Liver (tissue), 9 donors: ENCODE data around the gene ADGRG2. TPM values are rescaled to one million over a fixed set of nuclear protein-coding genes. Genes with fewer than 3 reads are reported as not detected.

Experiments used
- DNase-seq: peaks from one replicate; pipeline ENCODE4 v3.0.0-alpha.2; 2017; ENCODE audit warnings: low spot score
- H3K27ac ChIP-seq, 2 donors: one replicate each; pipeline ENCODE4 v1.7.0; 2013; ENCODE audit warnings: inconsistent platforms in 2 of 2, low read length in 2 of 2, control low read depth in 1 of 2, low read depth in 1 of 2, mild to moderate bottlenecking in 1 of 2
- H3K27me3 ChIP-seq, 4 donors: one replicate each; pipeline versions ENCODE4 v1.6.1 to v1.7.0; 2013; ENCODE audit warnings: low read length in 3 of 4, inconsistent platforms in 1 of 4, mild to moderate bottlenecking in 1 of 4, moderate library complexity in 1 of 4; ENCODE audit not compliant: control insufficient read depth in 4 of 4, insufficient read depth in 4 of 4
- H3K36me3 ChIP-seq, 4 donors: one replicate each; pipeline versions ENCODE4 v1.6.1 to v1.7.0; 2013; ENCODE audit warnings: low read length in 3 of 4, mild to moderate bottlenecking in 3 of 4, low read depth in 1 of 4, moderate library complexity in 1 of 4; ENCODE audit not compliant: control insufficient read depth in 4 of 4, insufficient read depth in 3 of 4
- H3K4me1 ChIP-seq, 4 donors: one replicate each; pipeline versions ENCODE4 v1.6.1 to v1.7.0; 2013; ENCODE audit warnings: low read length in 3 of 4, mild to moderate bottlenecking in 3 of 4, moderate library complexity in 1 of 4; ENCODE audit not compliant: control insufficient read depth in 4 of 4, insufficient read depth in 4 of 4
- H3K4me3 ChIP-seq, 3 donors: one replicate each; pipeline versions ENCODE4 v1.6.1 to v1.7.0; 2013; ENCODE audit warnings: low read length in 3 of 3, control low read depth in 1 of 3, low read depth in 1 of 3, mild to moderate bottlenecking in 1 of 3
- H3K9ac ChIP-seq, 2 donors: one replicate each; pipeline ENCODE4 v1.7.0; 2013; ENCODE audit warnings: low read length in 2 of 2, mild to moderate bottlenecking in 2 of 2, moderate library complexity in 2 of 2, control low read depth in 1 of 2, low read depth in 1 of 2
- H3K9me3 ChIP-seq, 4 donors: one replicate each; pipeline versions ENCODE4 v1.6.1 to v1.7.0; 2013; ENCODE audit warnings: low read length in 3 of 4; ENCODE audit not compliant: control insufficient read depth in 4 of 4
- CTCF ChIP-seq: fragments of 150-350 bp; IDR thresholded peaks from 2 replicates; pipeline ENCODE4 v1.5.1; 2017; ENCODE audit warnings: improper control_type of control experiment, low read depth, low read length; ENCODE audit not compliant: missing input control
- EGR1 ChIP-seq, 2 donors: IDR thresholded peaks; 2 replicates each; pipeline ENCODE4 v1.6.1; 2016 to 2018; ENCODE audit warnings: antibody characterized with exemption in 2 of 2, low read depth in 2 of 2
- FOXA1 ChIP-seq: IDR thresholded peaks from 2 replicates; pipeline ENCODE4 v1.6.1; 2016; ENCODE audit warnings: antibody characterized with exemption
- HNF4A ChIP-seq, 2 donors: conservative IDR thresholded peaks; 2 replicates each; pipeline ENCODE4 v1.6.1; 2016; ENCODE audit warnings: antibody characterized with exemption in 2 of 2, mild to moderate bottlenecking in 2 of 2
- HNF4G ChIP-seq: IDR thresholded peaks from 2 replicates; pipeline ENCODE4 v1.6.1; 2016; ENCODE audit warnings: antibody characterized with exemption
- MAX ChIP-seq: IDR thresholded peaks from 2 replicates; pipeline ENCODE4 v1.6.1; 2016; ENCODE audit warnings: antibody characterized with exemption
- NR2F2 ChIP-seq: IDR thresholded peaks from 2 replicates; pipeline ENCODE4 v1.6.1; 2016; ENCODE audit warnings: antibody characterized with exemption
- RAD21 ChIP-seq, 2 donors: IDR thresholded peaks; 2 replicates each; pipeline ENCODE4 v1.6.1; 2016; ENCODE audit warnings: antibody characterized with exemption in 2 of 2, mild to moderate bottlenecking in 2 of 2
- RXRA ChIP-seq, 2 donors: IDR thresholded peaks; 2 replicates each; pipeline ENCODE4 v1.6.1; 2017 to 2018; ENCODE audit warnings: antibody characterized with exemption in 2 of 2, mild to moderate bottlenecking in 1 of 2
- YY1 ChIP-seq: IDR thresholded peaks from 2 replicates; pipeline ENCODE4 v1.6.1; 2016; ENCODE audit warnings: antibody characterized with exemption, mild to moderate bottlenecking
- ZBTB33 ChIP-seq: IDR thresholded peaks from 2 replicates; pipeline ENCODE4 v1.6.1; 2016; ENCODE audit warnings: antibody characterized with exemption
- WGBS: extraction: QIAGEN DNeasy Blood & Tissue Kit; methylation state at CpG from one replicate; pipeline ENCODE4 v1.1.7; 2013; 5-methylcytosine and 5-hydroxymethylcytosine counted together
- polyA plus RNA-seq, 2 donors: library from polyadenylated mRNA; stranded (reverse) in 1 of 2; unstranded in 1 of 2; fragments of 200-250 nt in 1 of 2; fragments of >200 nt in 1 of 2; fragmentation: Nextera tagmentation in 1 of 2; extraction: Ambion mirVana in 1 of 2; gene quantifications; one replicate each; pipeline versions ENCODE4 v1.2.1 to v1.2.3, GENCODE V29; 2013 to 2015
- total RNA-seq, 2 donors: library from RNA; depleted of rRNA; stranded (reverse); fragments of >200 nt; gene quantifications; one replicate each; pipeline ENCODE4 v1.2.3, GENCODE V29; 2014
- donor health status: healthy.
- donor health status: healthy.
- donor health status: healthy.
- donor health status: healthy.
- donor health status: healthy.

The ADGRG2 gene
- total and polyA plus RNA-seq, 4 donors: 0.08 to 0.45 (median 0.24) TPM; not detected in 1

DNA sequence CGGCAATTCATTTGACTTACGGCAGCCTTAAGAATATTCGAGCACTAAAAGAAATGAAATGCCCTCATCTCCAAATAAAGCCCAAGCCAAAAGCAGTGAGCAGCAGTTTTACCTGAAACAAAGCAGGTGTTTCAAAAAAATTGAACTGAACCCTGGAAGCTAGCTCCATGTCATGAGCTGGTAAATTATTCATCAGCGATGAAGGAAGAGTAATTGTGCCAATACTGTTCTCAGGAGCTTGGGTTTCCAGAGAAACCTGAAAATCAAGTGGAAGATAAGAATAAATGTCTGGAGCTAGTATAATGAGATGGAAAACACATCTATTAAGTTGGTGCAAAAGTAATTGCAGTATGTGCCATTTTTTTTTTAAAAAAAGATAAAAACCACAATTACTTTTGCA is 114.4 kb downstream of the ADGRG2 start:
- H3K27ac ChIP-seq: no peak overlapping the region
- TF ChIP-seq MAX (no peak), EGR1 (IDR thresholded peaks at IDR 0.05; ENCODE audit: low read depth in 2 of 2) (no peak), ZBTB33 (no peak), YY1 (no peak), FOXA1 (no peak), HNF4G (no peak), NR2F2 (no peak), RAD21 (IDR thresholded peaks at IDR 0.05) (no peak), RXRA (IDR thresholded peaks at IDR 0.05) (no peak), CTCF (no peak)
- no peak for DNase-seq
- no peaks in the 10 kb centered on the region for H3K4me1 ChIP-seq
- no peak overlapping the region for H3K9ac ChIP-seq
- H3K36me3 ChIP-seq: no peaks in the 10 kb centered on the region
- H3K27me3 ChIP-seq: no peaks in the 10 kb centered on the region
- H3K4me3 ChIP-seq: no peak overlapping the region
- 90% methylated on average over 4 of the region's 4 CpGs for whole genome bisulfite sequencing
- H3K9me3 ChIP-seq: no peaks in the 10 kb centered on the region

- Histone ChIP-seq H3K36me3 (no peaks in the 10 kb centered on the region), H3K4me3 (no peak overlapping the region), H3K9me3 (no peaks in the 10 kb centered on the region), H3K27me3 (no peaks in the 10 kb centered on the region), H3K27ac (no peak overlapping the region), H3K4me1 (no peaks in the 10 kb centered on the region), H3K9ac (no peak overlapping the region)
- 93% methylated on average over 7 of the region's 7 CpGs for WGBS
- DNase-seq: no peak
- TF ChIP-seq HNF4A (conservative IDR thresholded peaks at IDR 0.05): no peak
- no peak for TF ChIP-seq RXRA (IDR thresholded peaks at IDR 0.05)
Observed at GRCh38 chrX:19007011-19007410, 115.3 kb downstream of the ADGRG2 start.

GRCh38 chrX:19005909-19006308 is 116.4 kb downstream of the ADGRG2 start:
- 93% methylated on average over 4 of the region's 4 CpGs for WGBS
- H3K9ac ChIP-seq: no peak overlapping the region
- H3K9me3 ChIP-seq: no peaks in the 10 kb centered on the region
- H3K27me3 ChIP-seq: no peaks in the 10 kb centered on the region
- no peak overlapping the region for H3K4me3 ChIP-seq
- H3K36me3 ChIP-seq: no peaks in the 10 kb centered on the region
- no peak for DNase-seq
- no peaks in the 10 kb centered on the region for H3K4me1 ChIP-seq
- TF ChIP-seq RAD21 (IDR thresholded peaks at IDR 0.05) (peak; percentile 52 to 71), MAX (no peak), FOXA1 (no peak), CTCF (peak; percentile 21)
- no peak overlapping the region for H3K27ac ChIP-seq
